ENCODE data around the gene LRCH1.

GRCh38 chr13:46602531-46602930 is 49.6 kb downstream of the LRCH1 start:
- TF ChIP-seq CTCF (IDR thresholded peaks at IDR 0.05; ENCODE audit: insufficient read depth, low read length) = no peak
- TF ChIP-seq POLR2AphosphoS5 (IDR thresholded peaks at IDR 0.05; ENCODE audit: low read depth) = no peak
- TF ChIP-seq SPI1 (IDR thresholded peaks at IDR 0.05; ENCODE audit: borderline replicate concordance, low read depth) = no peak
- no peak for TF ChIP-seq REST (IDR thresholded peaks at IDR 0.05; ENCODE audit: insufficient replicate concordance, low read depth)
- TF ChIP-seq GABPA (IDR thresholded peaks at IDR 0.05; ENCODE audit: low read depth) = no peak

Data from HL-60 (cell line).